DND-41 (cell line): ENCODE measurements around the gene STK36.

Experiments used
- ATAC-seq: fragments of 200-7000 bp; cut with Tn5 transposase; 3 replicates; pipeline ENCODE4 v1.9.1; 2021; ENCODE audit warnings: low read depth; ENCODE audit not compliant: insufficient read depth
- DNase-seq: peaks from one replicate; pipeline ENCODE4 v3.0.0-alpha.2; 2020
- H2AFZ ChIP-seq: 2 replicates; pipeline ENCODE4 v1.6.0; 2012; ENCODE audit warnings: low read depth, low read length
- H3K27ac ChIP-seq: 2 replicates; pipeline ENCODE4 v1.5.1; 2012; ENCODE audit warnings: low read length, inconsistent platforms
- H3K27me3 ChIP-seq: fragments of 200-600 bp; sonication (generic); 2 replicates; pipeline ENCODE4 v1.6.0; 2012; ENCODE audit warnings: low read length, mild to moderate bottlenecking, inconsistent platforms; ENCODE audit not compliant: insufficient read depth, poor library complexity
- H3K36me3 ChIP-seq: 2 replicates; pipeline ENCODE4 v1.5.1; 2012; ENCODE audit warnings: low read length, inconsistent platforms; ENCODE audit not compliant: insufficient read depth
- H3K4me1 ChIP-seq: 2 replicates; pipeline ENCODE4 v1.5.1; 2012; ENCODE audit warnings: mild to moderate bottlenecking, low read length; ENCODE audit not compliant: insufficient read depth
- H3K4me2 ChIP-seq: 2 replicates; pipeline ENCODE4 v1.6.0; 2012; ENCODE audit warnings: mild to moderate bottlenecking, moderate library complexity, low read length, inconsistent platforms; ENCODE audit not compliant: insufficient read depth
- H3K4me3 ChIP-seq, 2 experiments: fragments of 200-600 bp in 1 of 2; shearing (Covaris generic) in 1 of 2; 2 replicates each; pipeline ENCODE4 v1.5.1; 2012 to 2016; ENCODE audit warnings: inconsistent platforms in 2 of 2, low read length in 2 of 2, mild to moderate bottlenecking in 2 of 2, low read depth in 1 of 2, moderate library complexity in 1 of 2
- H3K79me2 ChIP-seq: 2 replicates; pipeline ENCODE4 v1.6.0; 2012; ENCODE audit warnings: low read length, inconsistent platforms; ENCODE audit not compliant: insufficient read depth
- H3K9ac ChIP-seq: 2 replicates; pipeline ENCODE4 v1.6.0; 2012; ENCODE audit warnings: low read depth, mild to moderate bottlenecking, inconsistent platforms, low read length, moderate library complexity
- H3K9me3 ChIP-seq: 2 replicates; pipeline ENCODE4 v1.5.1; 2012; ENCODE audit warnings: low read length, moderate library complexity, mild to moderate bottlenecking, inconsistent platforms; ENCODE audit not compliant: insufficient read depth, severe bottlenecking
- H4K20me1 ChIP-seq: 2 replicates; pipeline ENCODE4 v1.6.0; 2012; ENCODE audit warnings: low read length; ENCODE audit not compliant: insufficient read depth
- EZH2 ChIP-seq: IDR thresholded peaks from 3 replicates; pipeline ENCODE4 v1.6.1; 2012; ENCODE audit warnings: borderline replicate concordance, low read depth, mild to moderate bottlenecking, moderate library complexity, low read length, inconsistent platforms; ENCODE audit not compliant: severe bottlenecking
- TF ChIP-seq, protein P1 (sequence below): IDR thresholded peaks from 2 replicates; pipeline ENCODE4 v1.5.1; 2012; ENCODE audit warnings: borderline replicate concordance, low read length, moderate library complexity, mild to moderate bottlenecking; ENCODE audit not compliant: poor library complexity, severe bottlenecking; ENCODE audit errors: extremely low read depth

The STK36 gene

DNA sequence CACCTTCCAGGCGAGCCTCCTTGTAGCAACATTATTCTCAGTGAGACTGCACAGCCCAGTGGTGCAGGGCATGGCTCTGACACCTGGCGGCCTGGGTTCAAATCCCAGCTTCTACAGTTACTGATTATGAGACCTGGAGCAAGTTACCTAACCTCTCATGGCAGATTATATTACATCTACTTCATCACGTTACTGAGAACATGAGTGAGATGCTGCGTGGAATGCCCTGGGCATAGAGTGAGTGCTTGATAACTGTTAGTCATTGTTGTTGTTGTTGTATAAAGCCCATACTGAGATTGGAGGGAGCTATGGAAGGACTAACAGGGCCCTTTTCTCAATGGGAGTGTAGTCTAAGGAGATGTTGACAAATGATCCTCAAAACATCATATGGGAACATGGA, 45.5 kb upstream of the STK36 start:
- TF ChIP-seq, protein P1, sequence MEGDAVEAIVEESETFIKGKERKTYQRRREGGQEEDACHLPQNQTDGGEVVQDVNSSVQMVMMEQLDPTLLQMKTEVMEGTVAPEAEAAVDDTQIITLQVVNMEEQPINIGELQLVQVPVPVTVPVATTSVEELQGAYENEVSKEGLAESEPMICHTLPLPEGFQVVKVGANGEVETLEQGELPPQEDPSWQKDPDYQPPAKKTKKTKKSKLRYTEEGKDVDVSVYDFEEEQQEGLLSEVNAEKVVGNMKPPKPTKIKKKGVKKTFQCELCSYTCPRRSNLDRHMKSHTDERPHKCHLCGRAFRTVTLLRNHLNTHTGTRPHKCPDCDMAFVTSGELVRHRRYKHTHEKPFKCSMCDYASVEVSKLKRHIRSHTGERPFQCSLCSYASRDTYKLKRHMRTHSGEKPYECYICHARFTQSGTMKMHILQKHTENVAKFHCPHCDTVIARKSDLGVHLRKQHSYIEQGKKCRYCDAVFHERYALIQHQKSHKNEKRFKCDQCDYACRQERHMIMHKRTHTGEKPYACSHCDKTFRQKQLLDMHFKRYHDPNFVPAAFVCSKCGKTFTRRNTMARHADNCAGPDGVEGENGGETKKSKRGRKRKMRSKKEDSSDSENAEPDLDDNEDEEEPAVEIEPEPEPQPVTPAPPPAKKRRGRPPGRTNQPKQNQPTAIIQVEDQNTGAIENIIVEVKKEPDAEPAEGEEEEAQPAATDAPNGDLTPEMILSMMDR, result no peak
- no peak for TF ChIP-seq EZH2
- ATAC-seq (no peak), DNase-seq (no peak)
- no peak overlapping the region for H2AFZ ChIP-seq
- H3K4me1 ChIP-seq, result no peaks in the 10 kb centered on the region
- no peaks in the 10 kb centered on the region for H3K27me3 ChIP-seq
- no peak overlapping the region for H3K4me2 ChIP-seq
- no peaks in the 10 kb centered on the region for H3K9me3 ChIP-seq
- H4K20me1 ChIP-seq, result no peaks in the 10 kb centered on the region
- no peak overlapping the region for H3K9ac ChIP-seq
- no peaks in the 10 kb centered on the region for H3K79me2 ChIP-seq
- H3K36me3 ChIP-seq, result no peaks in the 10 kb centered on the region
- H3K27ac ChIP-seq, result no peak overlapping the region
- no peak overlapping the region for H3K4me3 ChIP-seq

DNA sequence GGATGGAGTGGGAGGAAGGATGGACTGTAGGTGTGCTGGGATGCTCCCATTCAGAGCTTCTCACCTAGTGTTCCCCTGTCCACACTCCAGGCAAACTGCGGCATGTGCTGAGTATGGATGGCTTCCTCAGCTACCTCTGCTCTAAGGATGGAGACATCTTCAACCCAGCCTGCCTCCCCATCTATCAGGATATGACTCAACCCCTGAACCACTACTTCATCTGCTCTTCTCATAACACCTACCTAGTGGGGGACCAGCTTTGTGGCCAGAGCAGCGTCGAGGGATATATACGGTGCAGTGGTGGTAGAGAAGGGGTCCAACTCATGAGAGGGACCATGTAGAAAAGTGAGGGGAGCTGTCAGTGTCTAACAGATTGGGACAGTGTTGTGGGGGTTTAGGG, 43.9 kb upstream of the STK36 start:
- no peak for DNase-seq
- H3K4me3 ChIP-seq, result no peak overlapping the region
- H3K4me1 ChIP-seq, result no peaks in the 10 kb centered on the region
- H3K27ac ChIP-seq, result no peak overlapping the region
- no peaks in the 10 kb centered on the region for H3K79me2 ChIP-seq
- TF ChIP-seq EZH2, result no peak
- TF ChIP-seq, protein P1, result no peak
- no peaks in the 10 kb centered on the region for H3K9me3 ChIP-seq
- H3K9ac ChIP-seq, result no peak overlapping the region
- no peaks in the 10 kb centered on the region for H3K36me3 ChIP-seq
- no peak overlapping the region for H2AFZ ChIP-seq
- no peak overlapping the region for H3K4me2 ChIP-seq
- H3K27me3 ChIP-seq, result no peaks in the 10 kb centered on the region
- no peaks in the 10 kb centered on the region for H4K20me1 ChIP-seq
- ATAC-seq, result no peak

DNA sequence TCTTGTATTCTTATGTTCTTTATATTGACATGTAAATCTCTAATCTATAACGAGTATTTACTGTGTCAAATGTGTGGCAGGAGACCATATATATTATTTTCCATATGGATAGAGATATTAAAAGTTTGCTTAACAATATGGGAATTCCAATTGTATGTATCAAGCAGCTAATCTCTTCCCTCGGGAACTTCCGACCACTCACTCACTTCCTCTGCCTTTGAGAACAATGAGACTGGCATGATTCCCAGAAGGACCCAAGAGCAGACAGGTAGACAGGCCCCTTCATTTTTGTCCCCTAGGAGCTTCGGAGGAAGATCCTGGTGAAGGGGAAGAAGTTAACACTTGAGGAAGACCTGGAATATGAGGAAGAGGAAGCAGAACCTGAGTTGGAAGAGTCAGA, 40.0 kb upstream of the STK36 start:
- Histone ChIP-seq H2AFZ (no peak overlapping the region), H3K27ac (no peak overlapping the region), H4K20me1 (no peaks in the 10 kb centered on the region), H3K9me3 (no peaks in the 10 kb centered on the region), H3K9ac (no peak overlapping the region), H3K4me3 (no peak overlapping the region), H3K4me1 (no peaks in the 10 kb centered on the region), H3K4me2 (no peak overlapping the region), H3K27me3 (no peaks in the 10 kb centered on the region), H3K36me3 (peaks cover 29% of the 10 kb centered on the region), H3K79me2 (no peaks in the 10 kb centered on the region)
- ATAC-seq (no peak), DNase-seq (no peak)
- TF ChIP-seq EZH2, result no peak
- TF ChIP-seq, protein P1, result no peak

DNA sequence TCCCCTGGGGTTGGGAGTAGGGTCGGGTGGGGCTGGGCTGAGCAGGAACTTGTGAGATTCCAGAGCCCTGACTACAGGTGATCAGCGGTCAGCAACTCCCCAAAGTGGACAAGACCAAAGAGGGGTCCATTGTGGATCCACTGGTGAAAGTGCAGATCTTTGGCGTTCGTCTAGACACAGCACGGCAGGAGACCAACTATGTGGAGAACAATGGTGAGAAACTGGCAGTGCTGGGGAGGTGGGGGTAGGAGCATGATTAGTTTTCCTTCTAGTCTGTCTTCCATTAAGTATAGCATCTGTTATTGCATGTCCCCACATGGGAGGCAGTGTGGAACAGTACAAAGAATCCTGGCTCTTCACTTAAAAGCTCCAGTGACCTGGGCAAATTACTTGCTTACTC, 36.2 kb upstream of the STK36 start:
- no peaks in the 10 kb centered on the region for H4K20me1 ChIP-seq
- ATAC-seq (no peak), DNase-seq (no peak)
- no peak overlapping the region for H3K4me2 ChIP-seq
- H3K27me3 ChIP-seq, result no peaks in the 10 kb centered on the region
- TF ChIP-seq, protein P1, result no peak
- H3K4me3 ChIP-seq, result no peak overlapping the region
- H3K9me3 ChIP-seq, result no peaks in the 10 kb centered on the region
- H2AFZ ChIP-seq, result no peak overlapping the region
- no peak overlapping the region for H3K9ac ChIP-seq
- peaks cover 64% of the 10 kb centered on the region for H3K36me3 ChIP-seq
- H3K27ac ChIP-seq, result no peak overlapping the region
- H3K79me2 ChIP-seq, result no peaks in the 10 kb centered on the region
- no peaks in the 10 kb centered on the region for H3K4me1 ChIP-seq
